Measurements from ENCODE around the gene C2CD3. TPM values are rescaled to one million over a fixed set of nuclear protein-coding genes. Genes with fewer than 3 reads are reported as not detected.

C2CD3 gene
- total RNA-seq, 1 experiment from 2014 or later, result 18.7 TPM

- TF ChIP-seq SP1 (CRISPR knock-in tag; conservative IDR thresholded peaks at IDR 0.05) (peak; percentile 70; the same call in 1 of the 2 replicates), ZBTB43 (CRISPR knock-in tag; IDR thresholded peaks at IDR 0.05) (peak; percentile 93), E2F1 (CRISPR knock-in tag; IDR thresholded peaks at IDR 0.05) (no peak), TEAD1 (CRISPR knock-in tag; IDR thresholded peaks at IDR 0.05) (peak; percentile 49), ATF1 (CRISPR knock-in tag; IDR thresholded peaks at IDR 0.05) (0 out of 2 replicates have a peak, but pooled peaks have one; percentile 56), ZNF532 (CRISPR knock-in tag; IDR thresholded peaks at IDR 0.05; ENCODE audit: borderline replicate concordance) (no peak), E2F4 (CRISPR knock-in tag; IDR thresholded peaks at IDR 0.05; ENCODE audit: borderline replicate concordance, low read depth) (peak; percentile 52; the same call in 1 of the 2 replicates), SMAD3 (CRISPR knock-in tag; IDR thresholded peaks at IDR 0.05; ENCODE audit: borderline replicate concordance) (no peak; the same call in 1 of the 2 replicates), ZNF138 (CRISPR knock-in tag; conservative IDR thresholded peaks at IDR 0.05) (no peak), CBFB (CRISPR knock-in tag; IDR thresholded peaks at IDR 0.05; ENCODE audit: low read depth) (no peak), ETV6 (CRISPR knock-in tag; IDR thresholded peaks at IDR 0.05) (no peak), USF1 (CRISPR knock-in tag; IDR thresholded peaks at IDR 0.05) (peak; percentile 90), CREM (CRISPR knock-in tag; IDR thresholded peaks at IDR 0.05) (peak; percentile 51; the same call in 1 of the 2 replicates), ZNF416 (CRISPR knock-in tag; IDR thresholded peaks at IDR 0.05) (no peak), MAX (CRISPR knock-in tag; IDR thresholded peaks at IDR 0.05) (peak; percentile 93), ATF3 (CRISPR knock-in tag; conservative IDR thresholded peaks at IDR 0.05) (no peak), ZNF425 (CRISPR knock-in tag; conservative IDR thresholded peaks at IDR 0.05) (no peak), NR2C2 (CRISPR knock-in tag; IDR thresholded peaks at IDR 0.05) (0 out of 2 replicates have a peak, but pooled peaks have one; percentile 9), NFE2L1 (CRISPR knock-in tag; IDR thresholded peaks at IDR 0.05) (peak; percentile 75; the same call in 1 of the 2 replicates), ZNF121 (CRISPR knock-in tag; IDR thresholded peaks at IDR 0.05) (no peak), HMGXB4 (CRISPR knock-in tag; IDR thresholded peaks at IDR 0.05) (peak; percentile 66; the same call in 1 of the 2 replicates), FOXP4 (CRISPR knock-in tag; IDR thresholded peaks at IDR 0.05) (0 out of 2 replicates have a peak, but pooled peaks have one; percentile 49)
Measured at GRCh38 chr11:73982990-73983740, 187.6 kb downstream of the C2CD3 start (continued).

Measured in WTC11 (cell line).